Activated T-helper 1 cell treated with anti-CD3 and anti-CD28 coated beads, Interleukin-2, amount 50 U/mL, for 16 hours (primary cell): ENCODE results near the gene PDZD2.

Experiments
- DNase-seq, 2 donors: peaks; one replicate each; pipeline ENCODE4 v3.0.0-alpha.2; 2020; ENCODE audit warnings: low read depth in 1 of 2, low spot score in 1 of 2

The PDZD2 gene

DNA sequence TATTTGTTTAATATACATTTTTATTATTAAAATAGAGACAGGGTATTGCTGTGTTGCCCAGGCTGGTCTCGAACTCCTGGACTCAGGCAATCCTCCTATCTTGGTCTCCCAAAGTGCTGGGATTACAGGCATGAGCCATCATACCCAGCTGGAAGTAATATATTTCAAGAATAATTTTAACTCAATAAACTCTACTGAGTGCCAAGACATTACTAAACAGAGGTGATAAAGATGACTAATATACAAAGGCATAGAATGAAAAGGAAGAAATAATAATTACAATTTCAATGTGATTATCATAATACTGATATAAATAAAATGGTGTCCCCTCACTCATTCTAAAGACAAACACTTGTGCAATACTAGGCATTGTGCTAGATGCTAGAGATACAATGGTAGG, 521.3 kb downstream of the PDZD2 start:
- no peak for DNase-seq
